GM10266 (cell line): ENCODE results near the gene ING1.
"Not testable (repeated sequence)": the region's sequence is repeated elsewhere in the genome, so short reads cannot be mapped to it uniquely, and the experiment has no call there.

Source experiments
- DNase-seq: peaks from one replicate; pipeline ENCODE4 v3.0.0; 2012; ENCODE audit errors: extremely low spot score
- CTCF ChIP-seq: IDR thresholded peaks from 2 replicates; pipeline ENCODE4 v1.5.1; 2012; ENCODE audit warnings: mild to moderate bottlenecking, low read depth; ENCODE audit not compliant: control insufficient read depth, insufficient read depth; ENCODE audit errors: missing control alignments

Gene ING1

GRCh38 chr13:110713642-110713952 is at the start of gene ING1:
Gene ING1, plus strand, starts transcription at chr13:110713700. Its CDS starts 450 bp downstream, at chr13:110714150.
- TF ChIP-seq CTCF: no peak
- peak; percentile 33 for DNase-seq

- TF ChIP-seq CTCF: no peak
- no peak for DNase-seq
Observed at GRCh38 chr13:110664041-110664440, 49.5 kb upstream of the ING1 start.

- no peak for DNase-seq
- no peak for TF ChIP-seq CTCF
Observed at GRCh38 chr13:110664673-110665072, 48.8 kb upstream of the ING1 start.

GRCh38 chr13:110665491-110666254 is 47.8 kb upstream of the ING1 start:
- no peak for TF ChIP-seq CTCF
- DNase-seq: no peak

- no peak for TF ChIP-seq CTCF
- no peak for DNase-seq
Observed at GRCh38 chr13:110666255-110666533, 47.3 kb upstream of the ING1 start.

GRCh38 chr13:110669036-110669435 is 44.5 kb upstream of the ING1 start:
- DNase-seq: no peak
- no peak for TF ChIP-seq CTCF

GRCh38 chr13:110669814-110670213 is 43.7 kb upstream of the ING1 start:
- not testable (repeated sequence) for DNase-seq
